ENCODE measurements around the gene MFSD11. TPM values are rescaled to one million over a fixed set of nuclear protein-coding genes. Genes with fewer than 3 reads are reported as not detected.
A peak's percentile ranks its signal among the peaks of the same experiment; 100 is the strongest.
"Not testable (repeated sequence)": the region's sequence is repeated elsewhere in the genome, so short reads cannot be mapped to it uniquely, and the experiment has no call there.

The MFSD11 gene
- total RNA-seq, 2 experiments from 2014 or later, result 28.5 to 29.1 TPM

DNA sequence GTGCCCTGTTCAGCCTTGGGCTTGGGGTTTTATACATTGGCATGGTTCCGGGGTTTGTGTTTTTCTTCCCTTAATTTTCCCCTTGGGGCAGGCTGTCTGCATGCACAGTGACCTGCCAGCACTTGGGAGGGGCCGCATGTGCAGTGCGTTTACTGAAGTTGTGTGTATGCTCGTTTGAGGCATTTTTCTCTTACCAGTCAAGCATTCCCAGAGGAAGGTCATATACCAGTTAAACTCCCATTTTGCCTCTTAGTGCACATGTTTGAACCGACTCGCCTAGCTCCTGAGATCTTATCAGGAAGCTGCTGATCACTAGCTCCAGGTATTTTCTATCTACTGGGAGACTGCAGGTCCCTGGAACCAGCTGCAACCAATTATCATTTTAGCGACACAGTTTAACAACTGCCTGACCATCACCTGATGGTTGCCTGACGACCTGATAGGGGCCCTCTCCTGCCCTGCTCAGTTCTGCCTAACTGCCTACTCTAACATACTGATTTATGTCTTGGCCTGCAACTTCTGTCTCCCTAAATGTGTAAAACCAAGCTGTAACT lies 51.4 kb downstream of the MFSD11 start:
- POLR2A ChIA-PET, result no interaction called here
- no peak overlapping the region for H3K27ac Mint-ChIP-seq
- no peaks in the 10 kb centered on the region for H3K9me3 Mint-ChIP-seq
- H3K36me3 Mint-ChIP-seq, result peaks cover 7% of the 10 kb centered on the region
- H3K4me3 Mint-ChIP-seq, result no peak overlapping the region
- ATAC-seq (ENCODE audit: low read depth) (no peak), DNase-seq (no peak)
- H3K27me3 Mint-ChIP-seq, result peaks cover 2% of the 10 kb centered on the region
- peaks cover 12% of the 10 kb centered on the region for H3K4me1 Mint-ChIP-seq

DNA sequence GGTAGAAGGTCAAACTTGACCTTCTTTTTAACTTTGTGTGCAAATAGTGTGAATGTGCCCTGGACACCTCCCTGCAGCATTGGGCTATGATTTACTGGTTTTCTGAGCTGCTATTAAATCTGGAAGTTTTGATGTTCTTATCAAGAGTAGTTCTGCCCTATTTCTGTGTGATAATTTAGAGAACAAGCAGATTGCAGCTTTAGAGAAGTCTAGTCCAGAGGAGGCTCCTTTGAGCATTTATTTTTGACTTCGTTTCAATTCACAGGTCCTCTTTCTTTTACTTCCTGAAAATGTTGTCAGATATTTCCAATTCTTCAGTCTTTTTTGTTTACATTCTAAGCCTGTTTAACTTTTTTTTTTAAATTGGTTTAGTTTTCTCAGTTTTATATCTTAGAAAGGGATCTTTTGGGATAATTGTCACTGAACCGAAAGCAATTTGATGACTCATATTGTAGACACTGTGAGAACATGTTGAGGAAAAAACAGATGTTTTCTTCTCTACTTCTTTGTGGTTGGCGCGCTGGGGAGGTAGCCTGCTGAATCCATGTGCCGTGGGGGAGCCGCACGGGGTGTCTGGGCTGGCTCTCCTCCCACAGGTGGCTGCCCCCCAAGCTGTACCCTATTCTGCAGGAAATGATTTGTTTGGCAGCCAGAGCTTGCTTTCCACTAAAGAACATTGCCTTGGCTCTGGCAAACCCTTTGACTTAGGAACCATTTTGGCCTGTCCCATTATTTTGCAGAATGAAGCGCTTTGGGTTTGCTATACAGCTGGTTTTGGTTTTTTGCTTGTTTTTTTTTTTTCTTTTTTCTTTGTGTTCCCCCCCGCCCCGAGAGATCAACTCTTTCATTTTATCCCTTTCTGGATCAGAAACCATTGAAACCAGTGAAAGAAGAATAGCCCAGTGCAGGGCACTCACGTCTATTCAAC lies 53.4 kb downstream of the MFSD11 start:
- H3K9me3 Mint-ChIP-seq, result no peaks in the 10 kb centered on the region
- H3K4me1 Mint-ChIP-seq, result peaks cover 12% of the 10 kb centered on the region
- peaks cover 7% of the 10 kb centered on the region for H3K36me3 Mint-ChIP-seq
- peaks cover 2% of the 10 kb centered on the region for H3K27me3 Mint-ChIP-seq
- H3K27ac Mint-ChIP-seq, result peak overlapping the region; percentile 60
- POLR2A ChIA-PET, result interaction anchor here (0.5 kb wide), 1 partner anchor 32 kb away, joined by 3 read pairs; no protein-coding TSS in a partner anchor
- H3K4me3 Mint-ChIP-seq, result peak overlapping the region; percentile 61
- ATAC-seq (ENCODE audit: low read depth) (peak; percentile 71), DNase-seq (no peak)

- H3K36me3 Mint-ChIP-seq, result peaks cover 7% of the 10 kb centered on the region
- DNase-seq, result no peak
- H3K27me3 Mint-ChIP-seq, result peaks cover 2% of the 10 kb centered on the region
- POLR2A ChIA-PET, result no interaction called here
- H3K4me1 Mint-ChIP-seq, result peaks cover 12% of the 10 kb centered on the region
- no peaks in the 10 kb centered on the region for H3K9me3 Mint-ChIP-seq
- no peak overlapping the region for H3K4me3 Mint-ChIP-seq
- no peak for ATAC-seq (ENCODE audit: low read depth)
- no peak overlapping the region for H3K27ac Mint-ChIP-seq
Measured at GRCh38 chr17:76792348-76792747, 54.4 kb downstream of the MFSD11 start.

DNA sequence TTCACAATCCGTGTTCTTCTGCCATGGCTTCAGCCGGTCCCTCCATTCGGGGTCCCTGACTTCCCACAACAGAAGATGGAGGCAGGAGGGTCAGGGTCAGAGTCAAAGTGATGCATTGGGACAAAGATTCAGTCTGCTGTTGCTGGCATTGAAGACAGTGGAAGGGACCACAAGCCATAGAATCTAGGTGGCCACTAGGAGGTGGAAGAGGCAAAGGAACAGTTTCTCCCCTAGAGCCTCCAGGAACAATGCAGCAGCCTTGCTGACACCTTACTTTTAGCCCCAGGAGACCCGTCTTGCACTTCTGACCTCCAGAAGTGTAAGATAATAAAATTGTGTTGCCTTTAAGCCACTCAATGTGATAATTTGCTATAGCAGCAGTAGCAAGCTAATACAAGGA lies 55.9 kb downstream of the MFSD11 start:
- no peak overlapping the region for H3K27ac Mint-ChIP-seq
- no peak overlapping the region for H3K4me3 Mint-ChIP-seq
- H3K4me1 Mint-ChIP-seq, result peaks cover 12% of the 10 kb centered on the region
- no peak for ATAC-seq (ENCODE audit: low read depth)
- POLR2A ChIA-PET, result no interaction called here
- H3K27me3 Mint-ChIP-seq, result peaks cover 2% of the 10 kb centered on the region
- DNase-seq, result no peak
- H3K9me3 Mint-ChIP-seq, result no peaks in the 10 kb centered on the region
- peaks cover 7% of the 10 kb centered on the region for H3K36me3 Mint-ChIP-seq

- Mint-ChIP-seq H3K27me3 (peaks cover 2% of the 10 kb centered on the region), H3K36me3 (peaks cover 7% of the 10 kb centered on the region), H3K9me3 (no peaks in the 10 kb centered on the region), H3K27ac (no peak overlapping the region), H3K4me3 (no peak overlapping the region), H3K4me1 (peaks cover 11% of the 10 kb centered on the region)
- ATAC-seq (ENCODE audit: low read depth), result no peak
- DNase-seq, result no peak
- POLR2A ChIA-PET, result no interaction called here
Measured at GRCh38 chr17:76796081-76796480, 58.2 kb downstream of the MFSD11 start.

DNA sequence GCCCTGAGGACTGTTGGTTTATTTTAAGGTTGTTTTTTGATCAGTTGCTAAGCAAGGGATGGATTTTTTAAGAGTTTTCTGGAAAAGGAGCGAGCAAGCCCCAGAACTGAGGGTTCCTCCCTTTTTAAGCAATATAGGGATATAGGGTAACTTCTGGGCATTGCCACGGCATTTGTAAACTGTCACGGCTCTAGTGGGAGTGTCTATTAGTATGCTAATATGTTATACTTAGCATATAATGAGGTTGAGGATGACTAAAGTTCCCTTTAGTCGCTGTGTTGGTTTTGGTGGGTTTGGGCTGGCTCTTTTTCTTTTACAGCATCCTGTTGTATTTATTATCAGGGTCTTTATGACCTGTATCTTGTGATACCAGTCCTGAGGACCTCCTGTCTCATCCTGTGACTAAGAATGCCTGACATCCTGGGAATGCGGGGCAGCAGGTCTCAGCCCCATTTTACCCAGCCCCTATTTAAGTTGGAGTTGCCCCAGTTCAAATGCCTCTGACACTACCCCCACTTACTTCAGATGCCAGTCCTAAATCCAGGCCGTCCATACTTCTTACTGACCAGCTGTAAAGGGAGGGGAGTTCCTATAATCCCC lies 59.4 kb downstream of the MFSD11 start:
- H3K9me3 Mint-ChIP-seq, result no peaks in the 10 kb centered on the region
- H3K36me3 Mint-ChIP-seq, result peaks cover 5% of the 10 kb centered on the region
- POLR2A ChIA-PET, result no interaction called here
- H3K4me1 Mint-ChIP-seq, result peaks cover 2% of the 10 kb centered on the region
- DNase-seq, result no peak
- peaks cover 2% of the 10 kb centered on the region for H3K27me3 Mint-ChIP-seq
- ATAC-seq (ENCODE audit: low read depth), result no peak
- H3K4me3 Mint-ChIP-seq, result no peak overlapping the region
- no peak overlapping the region for H3K27ac Mint-ChIP-seq

DNA sequence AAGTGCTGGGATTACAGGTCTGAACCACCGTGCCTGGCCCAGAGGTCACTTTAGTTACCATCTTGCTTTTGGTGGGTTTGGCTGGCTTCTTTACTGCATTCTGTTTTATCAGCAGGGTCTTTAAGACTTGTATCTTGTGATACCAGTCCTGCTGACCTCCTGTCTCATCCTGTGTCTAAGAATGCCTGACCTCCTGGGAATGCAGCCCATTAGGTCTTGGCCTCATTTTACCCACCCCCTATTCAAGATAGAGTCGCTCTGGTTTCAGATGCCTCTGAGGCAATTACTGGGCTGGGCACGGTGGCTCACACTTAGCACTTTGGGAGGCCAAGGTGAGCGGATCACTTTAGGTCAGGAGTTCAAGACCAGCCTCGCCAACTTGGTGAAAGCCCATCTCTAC lies 63.8 kb downstream of the MFSD11 start:
- Mint-ChIP-seq H3K27ac (no peak overlapping the region), H3K4me3 (no peak overlapping the region), H3K4me1 (no peaks in the 10 kb centered on the region), H3K36me3 (peaks cover 2% of the 10 kb centered on the region), H3K27me3 (no peaks in the 10 kb centered on the region), H3K9me3 (no peaks in the 10 kb centered on the region)
- DNase-seq (no peak), ATAC-seq (ENCODE audit: low read depth) (no peak)
- POLR2A ChIA-PET, result no interaction called here

DNA sequence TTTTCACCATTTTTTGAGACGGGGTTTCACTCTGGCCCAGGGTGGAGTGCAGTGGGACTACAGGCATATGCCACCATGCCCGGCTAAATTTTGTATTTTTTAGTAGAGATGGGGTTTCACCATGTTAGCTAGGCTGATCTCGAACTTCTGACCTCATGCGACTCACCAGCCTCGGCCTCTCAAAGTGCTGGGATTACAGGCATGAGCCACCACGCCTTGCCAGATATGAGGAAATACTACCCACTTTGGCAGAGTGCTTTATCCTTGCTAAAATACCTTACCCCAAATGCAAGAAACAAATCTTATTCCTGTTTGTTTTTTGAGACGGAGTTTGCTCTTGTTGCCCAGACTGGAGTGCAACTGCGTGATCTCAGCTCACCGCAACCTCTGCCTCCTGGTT lies 67.4 kb downstream of the MFSD11 start:
- Mint-ChIP-seq H3K4me3 (no peak overlapping the region), H3K36me3 (peaks cover 5% of the 10 kb centered on the region), H3K9me3 (no peaks in the 10 kb centered on the region), H3K27me3 (no peaks in the 10 kb centered on the region), H3K4me1 (no peaks in the 10 kb centered on the region), H3K27ac (no peak overlapping the region)
- POLR2A ChIA-PET, result no interaction called here
- DNase-seq (no peak), ATAC-seq (ENCODE audit: low read depth) (no peak)

DNA sequence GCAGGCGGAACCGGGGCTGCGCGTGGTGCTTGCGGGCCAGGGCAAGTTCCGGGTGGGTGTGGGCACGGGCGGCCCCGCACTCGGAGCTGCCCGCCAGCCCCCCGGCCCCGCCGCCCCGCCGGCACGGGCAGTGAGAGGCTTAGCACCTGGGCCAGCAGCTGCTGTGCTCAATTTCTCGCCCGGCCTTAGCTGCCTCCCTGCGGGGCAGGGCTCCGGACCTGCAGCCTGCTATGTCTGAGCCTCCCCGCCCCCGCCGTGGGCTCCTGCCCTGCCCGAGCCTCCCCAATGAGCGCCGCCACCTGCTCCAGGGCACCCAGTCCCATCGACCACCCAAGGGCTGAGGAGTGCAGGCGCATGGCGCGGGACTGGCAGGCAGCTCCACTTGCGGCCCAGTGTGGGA lies 68.2 kb downstream of the MFSD11 start:
- H3K4me3 Mint-ChIP-seq; H3K27ac Mint-ChIP-seq; ATAC-seq (ENCODE audit: low read depth); H3K4me1 Mint-ChIP-seq; H3K9me3 Mint-ChIP-seq; DNase-seq; POLR2A ChIA-PET; H3K36me3 Mint-ChIP-seq; H3K27me3 Mint-ChIP-seq: not testable (repeated sequence)

- H3K9me3 Mint-ChIP-seq; H3K27ac Mint-ChIP-seq; H3K27me3 Mint-ChIP-seq; H3K36me3 Mint-ChIP-seq; H3K4me3 Mint-ChIP-seq; H3K4me1 Mint-ChIP-seq; DNase-seq; POLR2A ChIA-PET; ATAC-seq (ENCODE audit: low read depth): not testable (repeated sequence)
Measured at GRCh38 chr17:76806767-76807166, 68.8 kb downstream of the MFSD11 start.

GRCh38 chr17:76808326-76808725 lies 70.4 kb downstream of the MFSD11 start:
- no peaks in the 10 kb centered on the region for H3K4me1 Mint-ChIP-seq
- POLR2A ChIA-PET, result no interaction called here
- no peak overlapping the region for H3K27ac Mint-ChIP-seq
- no peak overlapping the region for H3K4me3 Mint-ChIP-seq
- no peaks in the 10 kb centered on the region for H3K9me3 Mint-ChIP-seq
- peaks cover 2% of the 10 kb centered on the region for H3K27me3 Mint-ChIP-seq
- H3K36me3 Mint-ChIP-seq, result peaks cover 5% of the 10 kb centered on the region
- DNase-seq, result no peak
- no peak for ATAC-seq (ENCODE audit: low read depth)

DNA sequence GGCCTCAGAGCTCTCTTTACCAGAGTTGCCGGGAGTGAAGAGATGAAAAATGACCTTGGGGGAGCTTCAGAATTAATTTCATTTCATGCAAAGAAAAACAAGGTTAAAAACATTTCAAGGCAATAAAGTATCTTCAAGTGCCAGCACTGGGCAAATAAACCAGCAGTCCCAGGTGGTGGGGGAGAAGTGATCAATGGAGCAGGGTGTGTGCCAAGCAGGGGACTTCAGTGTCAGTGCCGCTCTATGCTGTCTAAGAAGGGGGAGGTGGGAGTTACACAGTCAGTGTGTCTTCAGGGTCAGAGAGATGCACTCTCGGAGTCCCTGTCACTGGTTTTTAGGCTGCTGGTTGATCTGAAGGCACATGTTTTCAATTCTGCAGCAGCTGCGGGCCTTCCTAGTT lies 73.0 kb downstream of the MFSD11 start:
- H3K27me3 Mint-ChIP-seq, result peaks cover 6% of the 10 kb centered on the region
- H3K36me3 Mint-ChIP-seq, result peaks cover 5% of the 10 kb centered on the region
- POLR2A ChIA-PET, result interaction anchor here (0.7 kb wide), 1 partner anchor 97 kb away, joined by 3 read pairs; no protein-coding TSS in a partner anchor
- ATAC-seq (ENCODE audit: low read depth), result no peak
- H3K4me3 Mint-ChIP-seq, result no peak overlapping the region
- no peak for DNase-seq
- no peaks in the 10 kb centered on the region for H3K4me1 Mint-ChIP-seq
- no peaks in the 10 kb centered on the region for H3K9me3 Mint-ChIP-seq
- no peak overlapping the region for H3K27ac Mint-ChIP-seq

GRCh38 chr17:76811834-76812233 lies 73.9 kb downstream of the MFSD11 start:
- Mint-ChIP-seq H3K4me3 (no peak overlapping the region), H3K36me3 (peaks cover 2% of the 10 kb centered on the region), H3K4me1 (peaks cover 6% of the 10 kb centered on the region), H3K27ac (no peak overlapping the region), H3K9me3 (no peaks in the 10 kb centered on the region), H3K27me3 (peaks cover 9% of the 10 kb centered on the region)
- POLR2A ChIA-PET, result interaction anchor here (0.7 kb wide), 1 partner anchor 247 kb away, joined by 4 read pairs; no protein-coding TSS in a partner anchor
- no peak for DNase-seq
- no peak for ATAC-seq (ENCODE audit: low read depth)

GRCh38 chr17:76812263-76812662 lies 74.3 kb downstream of the MFSD11 start:
- ATAC-seq (ENCODE audit: low read depth), result no peak
- Mint-ChIP-seq H3K27me3 (peaks cover 9% of the 10 kb centered on the region), H3K9me3 (no peaks in the 10 kb centered on the region), H3K4me3 (no peak overlapping the region), H3K4me1 (peaks cover 7% of the 10 kb centered on the region), H3K27ac (no peak overlapping the region), H3K36me3 (no peaks in the 10 kb centered on the region)
- POLR2A ChIA-PET, result interaction anchor here (0.7 kb wide), 1 partner anchor 247 kb away, joined by 4 read pairs; no protein-coding TSS in a partner anchor
- DNase-seq, result no peak

Measured in activated naive CD8-positive, alpha-beta T cell treated with anti-CD3 and anti-CD28 coated beads, Interleukin-2, amount 10 ng/mL, durations not matched to agents 7 days and 5 days (primary cell).